ENCODE measurements around the gene OR2C3.

OR2C3 gene

DNA sequence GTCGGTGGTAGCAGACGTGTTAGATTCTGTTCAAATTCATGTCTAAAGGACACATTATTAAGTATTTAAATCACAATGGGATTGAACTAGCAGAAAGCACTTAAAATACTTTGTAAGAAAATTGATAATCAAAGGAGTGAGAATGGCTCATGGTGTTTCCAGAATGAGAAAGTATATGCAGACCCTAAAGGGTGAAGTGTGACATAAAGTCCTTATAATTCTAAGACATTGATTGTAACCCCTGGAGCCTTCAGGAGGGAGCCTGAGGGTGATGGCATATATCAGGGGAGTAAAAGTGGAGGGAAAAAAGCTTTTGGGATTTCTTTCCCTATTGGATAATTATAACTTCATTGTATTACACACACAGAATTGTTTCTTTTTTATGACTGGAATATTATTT, at the start of gene OR2C3:
Gene OR2C3 (minus strand): TSS at position 101 of the 400 bp plus-strand sequence. CDS start 3,929 bp downstream, outside the sequence.
- H3K4me3 ChIP-seq (ENCODE audit: low read length) = no peak within 1 kb of the TSS
- TF ChIP-seq ZNF274 (IDR thresholded peaks at IDR 0.05; ENCODE audit: low read depth, low read length) = no peak

DNA sequence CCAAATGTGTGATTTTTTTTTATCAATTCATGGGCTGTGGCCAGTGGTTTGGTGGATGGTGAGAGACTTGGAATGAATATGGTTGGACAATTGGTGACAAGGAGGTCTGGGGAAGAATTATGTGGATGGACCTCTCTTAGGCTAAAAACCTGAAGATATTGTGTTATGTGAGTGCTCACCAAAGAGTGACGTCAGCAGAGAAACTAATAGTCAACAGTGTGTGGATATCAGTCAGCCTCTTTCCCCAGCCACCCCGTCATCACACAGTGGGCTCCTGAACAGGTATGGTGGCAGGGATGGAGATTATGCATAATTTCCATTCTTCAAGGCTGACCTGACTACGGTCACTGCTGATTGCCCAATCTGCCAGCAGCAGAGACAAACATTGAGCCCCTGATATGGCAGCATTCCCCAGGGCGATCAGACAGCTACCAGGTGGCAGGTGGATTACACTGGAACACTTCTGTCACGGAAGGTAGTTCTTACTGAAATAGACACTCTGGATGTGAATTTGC, 42.8 kb upstream of the OR2C3 start:
- TF ChIP-seq ZNF274 (IDR thresholded peaks at IDR 0.05; ENCODE audit: low read depth, low read length) = no peak

DNA sequence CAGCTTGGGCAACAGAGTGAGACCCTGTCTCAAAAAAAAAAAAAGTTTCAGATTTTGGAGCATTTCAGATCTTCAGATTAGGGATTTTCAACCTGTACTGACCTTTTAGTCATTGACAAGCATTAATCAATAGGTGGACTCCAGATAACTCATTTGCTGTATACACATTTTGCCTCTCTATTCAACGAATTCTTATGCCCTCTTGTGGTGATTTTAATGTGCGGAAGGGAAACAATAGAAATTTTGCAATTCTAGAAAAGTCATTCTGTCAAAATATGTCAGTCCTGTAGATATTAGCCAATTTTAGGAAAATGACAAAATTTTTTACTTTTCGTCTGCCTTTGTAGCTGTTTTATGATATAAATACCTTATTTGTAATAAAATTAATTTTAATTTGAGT, 40.3 kb upstream of the OR2C3 start:
- no peak for TF ChIP-seq ZNF274 (IDR thresholded peaks at IDR 0.05; ENCODE audit: low read depth, low read length)
- no peak overlapping the region for H3K4me3 ChIP-seq (ENCODE audit: low read length)

More for the DNA sequence above, 42.8 kb upstream of the OR2C3 start:
- no peak overlapping the region for H3K4me3 ChIP-seq (ENCODE audit: low read length)

DNA sequence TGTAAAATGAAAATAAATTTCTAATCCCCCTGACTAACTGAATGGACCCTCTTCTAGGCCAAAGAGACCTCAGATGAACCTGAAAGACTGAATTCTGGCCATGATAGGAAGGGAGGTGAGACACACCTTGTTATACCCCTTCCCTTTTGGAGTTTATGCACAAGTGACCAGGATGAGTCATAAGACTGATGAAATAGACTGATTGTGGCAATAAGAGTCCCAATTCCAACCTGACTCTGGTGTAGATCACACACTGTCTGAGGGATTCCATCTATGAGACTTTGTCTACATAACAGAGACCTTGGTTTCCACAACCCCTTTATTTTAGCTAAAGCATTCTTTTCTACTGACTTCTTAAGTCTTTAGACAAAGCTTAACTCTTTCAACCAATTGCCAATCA, 38.4 kb upstream of the OR2C3 start:
- no peak overlapping the region for H3K4me3 ChIP-seq (ENCODE audit: low read length)
- no peak for TF ChIP-seq ZNF274 (IDR thresholded peaks at IDR 0.05; ENCODE audit: low read depth, low read length)

DNA sequence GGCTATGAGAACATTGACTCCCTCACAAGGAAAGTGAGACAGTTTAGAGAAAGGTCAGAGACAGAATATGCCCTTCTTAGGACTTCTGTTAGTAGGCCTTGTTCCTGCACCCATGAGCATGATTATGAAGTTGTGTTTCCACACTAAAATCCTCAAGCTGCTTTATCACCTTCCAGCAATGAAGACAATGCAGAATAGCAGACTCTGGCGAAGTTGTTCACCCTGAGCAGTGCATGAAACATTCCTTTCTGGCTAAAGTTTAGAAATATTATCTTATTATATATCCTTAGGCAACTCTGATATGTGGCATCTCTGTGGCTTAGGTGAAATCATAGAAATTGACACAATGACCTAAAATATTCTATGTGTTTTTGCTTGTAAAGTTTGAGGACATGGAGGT, 38.0 kb upstream of the OR2C3 start:
- no peak overlapping the region for H3K4me3 ChIP-seq (ENCODE audit: low read length)
- no peak for TF ChIP-seq ZNF274 (IDR thresholded peaks at IDR 0.05; ENCODE audit: low read depth, low read length)

DNA sequence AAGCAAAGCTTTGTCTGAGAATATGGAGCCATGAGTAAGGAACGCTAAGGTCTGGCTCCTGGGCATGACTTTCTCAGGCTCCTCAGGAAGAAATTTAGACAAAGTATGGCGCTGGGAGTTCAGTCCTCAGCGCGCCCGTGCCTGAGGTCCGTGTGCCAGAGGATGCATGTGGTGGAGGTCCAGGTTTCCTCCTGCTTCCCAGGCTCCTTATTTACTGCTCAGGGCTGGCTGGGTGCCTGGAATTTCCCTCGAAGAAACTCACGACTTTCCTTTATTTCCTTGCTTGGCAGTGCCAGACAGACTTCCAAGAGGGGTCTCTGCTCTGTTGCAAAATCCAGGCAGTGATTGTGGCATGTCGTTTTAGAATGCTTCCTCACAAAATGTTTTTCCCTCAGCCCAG, 26.0 kb upstream of the OR2C3 start:
- TF ChIP-seq ZNF274 (IDR thresholded peaks at IDR 0.05; ENCODE audit: low read depth, low read length) = no peak
- no peak overlapping the region for H3K4me3 ChIP-seq (ENCODE audit: low read length)

DNA sequence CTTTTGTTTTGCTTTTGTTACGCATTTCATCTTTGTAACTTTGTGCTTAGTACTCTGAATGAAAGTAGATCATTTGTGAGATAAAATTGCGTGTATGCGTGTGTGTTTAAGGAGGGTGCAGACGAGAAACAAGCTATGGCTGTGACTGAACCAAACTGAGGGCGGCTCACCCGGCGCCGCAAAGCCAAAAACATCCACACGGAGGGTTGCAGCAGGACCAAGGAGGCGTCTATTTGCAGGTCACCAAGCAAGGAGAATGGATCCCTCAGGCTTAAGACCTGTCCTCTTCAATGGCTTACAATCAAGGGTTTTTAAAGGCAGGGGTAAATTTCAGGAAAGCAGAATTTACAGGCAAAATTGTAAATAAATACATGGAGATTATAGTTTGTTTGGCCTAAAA, 25.5 kb upstream of the OR2C3 start:
- H3K4me3 ChIP-seq (ENCODE audit: low read length) = no peak overlapping the region
- TF ChIP-seq ZNF274 (IDR thresholded peaks at IDR 0.05; ENCODE audit: low read depth, low read length) = no peak

DNA sequence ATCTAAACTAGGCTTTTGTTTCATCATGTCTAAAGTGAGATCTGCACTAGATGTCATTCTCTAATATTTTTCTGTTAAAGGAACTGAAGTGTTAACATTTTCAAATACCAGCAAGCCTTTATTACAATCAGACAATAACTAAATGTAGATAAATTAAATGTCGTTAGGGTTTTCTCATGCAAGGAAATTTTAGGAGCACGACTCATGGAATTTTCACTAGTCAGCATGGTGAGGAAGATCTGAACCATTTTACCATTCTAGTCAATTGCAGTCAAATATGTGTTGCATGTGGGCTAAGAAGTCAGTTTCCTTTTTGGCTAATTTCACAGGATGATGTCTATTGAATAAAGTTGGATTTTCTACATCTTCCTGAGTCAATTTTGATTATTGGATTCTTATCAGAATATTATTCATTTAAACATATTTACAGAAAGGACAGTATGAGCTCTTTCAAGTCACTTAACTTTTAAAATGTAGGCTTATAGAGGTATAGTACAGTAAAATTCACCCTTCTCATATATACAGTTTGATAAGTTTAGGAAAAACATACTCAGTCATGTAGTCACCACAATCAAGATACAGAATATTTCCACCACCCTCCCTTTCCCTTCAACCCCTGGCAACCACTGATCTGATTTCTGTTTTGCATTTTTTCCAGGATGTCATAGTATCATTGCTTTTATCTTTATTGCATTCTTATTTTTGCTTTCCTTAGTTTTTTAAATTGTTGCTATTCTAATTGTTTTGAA, 21.9 kb upstream of the OR2C3 start:
- no peak for TF ChIP-seq ZNF274 (IDR thresholded peaks at IDR 0.05; ENCODE audit: low read depth, low read length)
- no peak overlapping the region for H3K4me3 ChIP-seq (ENCODE audit: low read length)

DNA sequence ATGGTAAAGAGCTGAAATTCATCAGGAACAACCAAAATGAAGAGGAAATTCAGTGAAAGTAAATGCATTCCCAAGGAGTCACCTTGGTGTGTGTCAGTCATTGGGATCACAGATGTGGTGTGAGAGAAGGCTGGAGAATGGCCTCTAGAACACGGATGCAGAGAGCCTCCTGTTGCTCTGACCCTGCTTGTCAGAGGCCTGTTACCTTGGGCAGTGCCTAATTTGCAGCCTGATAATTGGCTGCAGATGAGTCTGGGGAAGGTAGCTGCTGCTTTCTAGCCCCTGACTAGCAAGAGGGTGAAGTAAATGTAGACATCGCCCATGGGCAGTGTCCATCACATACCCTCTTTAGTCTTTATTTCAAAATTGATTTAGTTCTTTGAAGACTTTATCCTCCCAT, 16.0 kb upstream of the OR2C3 start:
- no peak for TF ChIP-seq ZNF274 (IDR thresholded peaks at IDR 0.05; ENCODE audit: low read depth, low read length)
- H3K4me3 ChIP-seq (ENCODE audit: low read length) = no peak overlapping the region

DNA sequence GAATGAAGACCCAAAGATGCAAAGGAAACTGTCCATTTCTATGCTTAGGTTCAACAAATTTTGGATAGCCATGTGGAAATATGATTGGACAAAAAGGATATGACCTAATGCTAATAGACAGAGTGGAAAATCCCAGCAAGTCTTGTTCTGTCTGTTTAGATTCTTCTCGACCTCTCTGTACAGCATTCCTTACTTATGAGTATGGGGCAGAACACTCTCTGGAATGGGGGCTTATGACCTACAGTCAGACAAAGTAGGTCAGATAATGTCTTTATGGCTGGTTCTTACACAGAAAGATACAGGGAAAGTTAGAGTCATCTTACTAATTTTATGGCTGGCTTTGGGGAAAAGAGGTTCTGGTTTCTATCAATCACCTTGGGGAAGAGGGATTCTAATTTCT, 15.5 kb upstream of the OR2C3 start:
- no peak for TF ChIP-seq ZNF274 (IDR thresholded peaks at IDR 0.05; ENCODE audit: low read depth, low read length)

DNA sequence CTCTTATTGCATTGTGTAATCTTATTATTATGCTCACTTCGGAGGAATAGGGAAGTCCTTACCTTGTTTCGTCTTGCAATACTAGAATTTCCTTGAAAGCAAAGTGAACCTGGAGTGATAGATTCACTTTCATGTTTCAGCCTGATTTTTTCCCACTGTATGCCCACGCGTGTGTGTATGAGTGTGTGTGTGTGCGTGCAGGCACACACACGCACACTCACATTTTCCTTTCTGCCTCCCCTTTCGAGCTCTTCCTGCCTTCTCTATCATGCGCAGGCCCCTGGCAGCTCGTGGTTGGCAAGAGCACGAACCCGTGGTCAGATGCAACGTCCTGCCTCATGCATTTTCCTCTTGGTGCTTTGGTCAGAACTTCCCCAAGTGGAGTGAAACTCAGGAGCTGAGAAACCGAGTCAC, 12.5 kb upstream of the OR2C3 start, which contains the start of gene GCSAML:
Gene GCSAML (plus strand): TSS at position 366 of the 414 bp plus-strand sequence. CDS start 58 bp downstream, outside the sequence.
- H3K4me3 ChIP-seq (ENCODE audit: low read length) = no peak within 1 kb of the TSS
- TF ChIP-seq ZNF274 (IDR thresholded peaks at IDR 0.05; ENCODE audit: low read depth, low read length) = no peak

More for the DNA sequence above, 15.5 kb upstream of the OR2C3 start:
- H3K4me3 ChIP-seq (ENCODE audit: low read length) = no peak overlapping the region

DNA sequence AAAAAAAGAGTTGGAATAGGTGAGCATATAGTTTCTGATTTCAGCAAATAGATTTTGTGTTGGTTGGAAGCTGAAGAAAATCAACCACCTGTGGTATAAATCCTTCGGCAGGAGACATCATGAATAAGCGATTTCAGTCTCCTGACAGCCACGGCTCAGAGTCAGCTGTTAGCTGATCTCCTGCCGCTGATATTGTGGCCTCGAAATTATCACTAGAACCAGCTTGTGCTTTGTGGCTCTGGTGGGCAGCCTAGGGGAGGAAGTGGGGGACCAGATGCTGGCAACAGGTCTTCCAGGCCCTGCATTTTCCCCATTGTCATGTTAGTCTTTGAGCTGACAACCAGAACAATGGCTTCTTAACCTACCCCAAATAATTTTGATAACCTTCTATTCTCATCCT, 11.9 kb upstream of the OR2C3 start:
- H3K4me3 ChIP-seq (ENCODE audit: low read length) = no peak overlapping the region
- TF ChIP-seq ZNF274 (IDR thresholded peaks at IDR 0.05; ENCODE audit: low read depth, low read length) = no peak

DNA sequence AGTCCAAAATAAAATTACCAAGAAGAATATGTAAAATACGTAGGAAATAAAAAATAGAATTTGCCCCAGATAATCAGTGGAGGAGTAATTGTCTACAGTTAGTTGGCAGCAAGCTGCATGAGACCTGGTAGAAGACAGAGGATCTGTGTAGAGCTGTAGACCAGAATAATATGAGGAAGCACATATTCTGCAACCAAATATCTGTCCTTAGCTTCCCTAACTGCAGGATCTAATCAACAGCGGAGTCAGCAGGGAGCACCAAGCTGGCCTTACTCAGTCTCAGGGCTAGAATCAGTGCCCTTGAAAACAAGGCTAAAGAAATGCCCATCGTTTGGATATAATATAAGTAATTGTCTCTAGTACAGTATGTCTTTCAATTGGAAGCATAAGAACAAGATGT, 6.6 kb upstream of the OR2C3 start:
- H3K4me3 ChIP-seq (ENCODE audit: low read length) = no peak overlapping the region
- TF ChIP-seq ZNF274 (IDR thresholded peaks at IDR 0.05; ENCODE audit: low read depth, low read length) = no peak

DNA sequence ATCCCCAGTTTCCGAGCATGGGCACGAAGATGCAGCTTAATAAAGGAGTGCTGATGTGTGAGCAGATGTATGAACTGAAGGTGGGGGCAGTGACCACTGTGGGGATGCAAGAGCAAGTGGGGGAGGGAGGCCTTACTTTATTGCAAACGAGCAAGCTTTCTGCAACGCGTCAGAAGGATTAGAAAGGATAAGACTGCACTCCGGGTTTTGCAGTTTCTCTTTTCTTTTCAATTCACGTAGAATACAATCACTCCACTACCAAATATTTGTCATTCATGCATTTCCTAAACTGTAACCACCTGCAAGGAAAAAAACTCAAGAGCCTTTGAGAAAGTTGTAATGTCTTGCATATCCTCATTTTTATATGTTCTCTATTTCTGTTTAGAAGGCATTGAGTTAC, 4.3 kb upstream of the OR2C3 start:
- no peak overlapping the region for H3K4me3 ChIP-seq (ENCODE audit: low read length)
- TF ChIP-seq ZNF274 (IDR thresholded peaks at IDR 0.05; ENCODE audit: low read depth, low read length) = no peak

DNA sequence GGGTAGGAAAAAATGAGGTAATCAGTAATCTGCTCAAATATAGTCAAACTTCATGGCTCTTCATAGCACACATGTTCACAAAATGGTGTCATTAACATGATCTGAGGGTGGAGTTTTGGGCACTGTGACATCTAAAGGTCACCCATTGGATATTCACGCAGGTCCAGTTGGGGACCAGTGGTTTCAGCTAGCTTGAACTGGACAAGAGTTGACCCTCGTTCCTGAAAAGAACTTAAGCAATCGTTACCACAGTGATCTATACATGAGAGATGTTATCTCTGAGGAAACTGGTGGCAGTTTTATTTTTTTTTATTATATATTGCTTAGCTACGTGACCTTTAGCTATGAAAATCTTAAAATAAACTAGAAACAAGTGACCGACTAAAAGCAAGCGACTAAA, 3.0 kb upstream of the OR2C3 start:
- no peak overlapping the region for H3K4me3 ChIP-seq (ENCODE audit: low read length)
- no peak for TF ChIP-seq ZNF274 (IDR thresholded peaks at IDR 0.05; ENCODE audit: low read depth, low read length)
